Measurements from ENCODE around the gene PCDHGA8. TPM values are rescaled to one million over a fixed set of nuclear protein-coding genes. Genes with fewer than 3 reads are reported as not detected.

The PCDHGA8 gene
- polyA plus RNA-seq, 2 donors: 0.06 to 0.29 TPM

DNA sequence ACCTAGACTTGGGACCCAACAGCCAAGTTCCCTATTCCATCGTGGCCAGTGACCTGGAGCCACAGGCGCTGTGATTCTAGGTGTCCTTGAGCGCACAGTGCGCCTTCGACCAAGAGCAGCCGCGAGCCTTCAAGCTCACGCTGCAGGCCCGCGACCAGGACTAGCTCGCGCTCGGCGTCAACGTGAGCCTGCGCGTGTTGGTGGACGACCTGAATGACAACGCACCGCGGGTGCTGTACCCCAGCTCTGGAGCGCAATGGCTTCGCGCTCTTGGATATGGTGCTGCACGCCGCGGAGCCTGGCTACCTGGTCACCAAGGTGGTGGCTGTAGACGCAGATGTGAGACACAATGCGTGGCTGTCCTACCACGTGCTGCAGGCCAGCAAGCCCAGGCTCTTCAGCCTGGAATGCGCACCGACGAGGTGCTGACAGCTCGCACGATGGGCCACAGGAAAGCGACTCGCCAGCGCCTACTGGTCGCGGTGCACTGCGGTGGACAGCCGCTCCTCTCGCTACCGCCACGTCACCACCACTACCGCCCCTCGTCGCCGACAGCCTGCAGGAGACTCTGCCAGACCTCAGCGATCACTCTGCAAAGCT, 49.2 kb downstream of the PCDHGA8 start:
- 50 to 54% methylated on average over 50 of the region's 50 CpGs for WGBS, 2 donors
- no peak overlapping the region for H3K27ac ChIP-seq (ENCODE audit: low read depth in 2 of 2, low read length in 1 of 2)
- no peaks in the 10 kb centered on the region for H3K36me3 ChIP-seq (ENCODE audit: control insufficient read depth in 2 of 2, insufficient read depth in 2 of 2, low read length in 1 of 2)
- H3K27me3 ChIP-seq (ENCODE audit: control insufficient read depth in 1 of 2, insufficient read depth in 2 of 2, low read length in 2 of 2): no peaks in the 10 kb centered on the region
- H3K9me3 ChIP-seq (ENCODE audit: control insufficient read depth in 2 of 2, insufficient read depth in 1 of 2, low read depth in 1 of 2, low read length in 1 of 2): peaks cover 10 to 16% of the 10 kb centered on the region in 2 donors
- no peaks in the 10 kb centered on the region for H3K4me1 ChIP-seq (ENCODE audit: control insufficient read depth in 2 of 2, insufficient read depth in 2 of 2, low read length in 1 of 2)
- no peak overlapping the region for H3K4me3 ChIP-seq (ENCODE audit: low read depth in 1 of 2, low read length in 2 of 2)

Other genes starting within 250 kb of the PCDHGA8 start
- gene PCDHB6, start 242.6 kb upstream of the PCDHGA8 start, polyA plus RNA-seq: under 1 TPM; 0.06 to 0.09 TPM
- under 1 TPM; 0.02 to 0.14 TPM for gene PCDHB7, start 220.0 kb upstream of the PCDHGA8 start, polyA plus RNA-seq
- gene PCDHB8, start 214.8 kb upstream of the PCDHGA8 start, polyA plus RNA-seq: under 1 TPM; 0.04 TPM
- under 1 TPM; 0.08 to 0.16 TPM for gene PCDHB16, start 210.2 kb upstream of the PCDHGA8 start, polyA plus RNA-seq
- gene PCDHB9, start 205.5 kb upstream of the PCDHGA8 start, polyA plus RNA-seq: under 1 TPM; 0.16 to 0.18 TPM
- gene PCDHB10, start 200.3 kb upstream of the PCDHGA8 start, polyA plus RNA-seq: under 1 TPM; 0.10 to 0.44 TPM
- under 1 TPM; 0.16 to 0.47 TPM for gene PCDHB11, start 193.0 kb upstream of the PCDHGA8 start, polyA plus RNA-seq
- under 1 TPM; 0.08 to 0.15 TPM for gene PCDHB12, start 183.9 kb upstream of the PCDHGA8 start, polyA plus RNA-seq
- under 1 TPM; 0.29 to 0.33 TPM for gene PCDHB13, start 178.7 kb upstream of the PCDHGA8 start, polyA plus RNA-seq
- gene PCDHB14, start 169.3 kb upstream of the PCDHGA8 start, polyA plus RNA-seq: under 1 TPM; 0.67 to 0.88 TPM
- under 1 TPM; 0.37 to 0.80 TPM for gene PCDHB15, start 147.2 kb upstream of the PCDHGA8 start, polyA plus RNA-seq
- gene SLC25A2, start 88.6 kb upstream of the PCDHGA8 start, polyA plus RNA-seq: under 1 TPM; 0.05 to 0.29 TPM
- gene TAF7, start 71.8 kb upstream of the PCDHGA8 start, polyA plus RNA-seq: 10 to 100 TPM; 22.5 to 35.3 TPM
- under 1 TPM; 0.13 to 0.22 TPM for gene PCDHGA1, start 62.1 kb upstream of the PCDHGA8 start, polyA plus RNA-seq
- under 1 TPM; 0.14 to 0.27 TPM for gene PCDHGA2, start 53.9 kb upstream of the PCDHGA8 start, polyA plus RNA-seq
- under 1 TPM; 0.08 to 0.12 TPM for gene PCDHGA3, start 48.8 kb upstream of the PCDHGA8 start, polyA plus RNA-seq
- under 1 TPM; 0.19 to 0.39 TPM for gene PCDHGB1, start 42.5 kb upstream of the PCDHGA8 start, polyA plus RNA-seq
- gene PCDHGA4, start 37.6 kb upstream of the PCDHGA8 start, polyA plus RNA-seq: under 1 TPM; 0.11 to 0.12 TPM
- gene PCDHGB2, start 32.6 kb upstream of the PCDHGA8 start, polyA plus RNA-seq: under 1 TPM; 0.20 to 0.39 TPM
- gene PCDHGA5, start 28.5 kb upstream of the PCDHGA8 start, polyA plus RNA-seq: under 1 TPM; 0.14 to 0.28 TPM
- gene PCDHGB3, start 22.4 kb upstream of the PCDHGA8 start, polyA plus RNA-seq: under 1 TPM; 0.13 to 0.37 TPM
- under 1 TPM; 0.36 to 0.63 TPM for gene PCDHGA6, start 18.7 kb upstream of the PCDHGA8 start, polyA plus RNA-seq
- under 1 TPM; 0.24 to 0.53 TPM for gene PCDHGA7, start 9.9 kb upstream of the PCDHGA8 start, polyA plus RNA-seq
- under 1 TPM; 0.36 to 0.37 TPM for gene PCDHGB4, start 4.9 kb upstream of the PCDHGA8 start, polyA plus RNA-seq
- gene PCDHGB5, start 5.3 kb downstream of the PCDHGA8 start, polyA plus RNA-seq: 1 to 10 TPM; 1.0 to 1.7 TPM
- under 1 TPM; 0.54 to 0.83 TPM for gene PCDHGA9, start 10.1 kb downstream of the PCDHGA8 start, polyA plus RNA-seq
- gene PCDHGB6, start 15.4 kb downstream of the PCDHGA8 start, polyA plus RNA-seq: under 1 TPM; 0.60 to 0.92 TPM
- 1 to 10 TPM; 1.1 to 1.2 TPM for gene PCDHGA10, start 20.4 kb downstream of the PCDHGA8 start, polyA plus RNA-seq
- 1 to 10 TPM; 1.2 to 1.4 TPM for gene PCDHGB7, start 25.0 kb downstream of the PCDHGA8 start, polyA plus RNA-seq
- under 1 TPM; 0.44 to 0.75 TPM for gene PCDHGA11, start 28.4 kb downstream of the PCDHGA8 start, polyA plus RNA-seq
- gene PCDHGA12, start 37.9 kb downstream of the PCDHGA8 start, polyA plus RNA-seq: under 1 TPM; 0.34 to 0.65 TPM
- gene PCDHGC3, start 83.3 kb downstream of the PCDHGA8 start, polyA plus RNA-seq: 10 to 100 TPM; 25.8 to 32.1 TPM
- under 1 TPM; 0.05 to 0.45 TPM for gene PCDHGC4, start 92.4 kb downstream of the PCDHGA8 start, polyA plus RNA-seq
- gene PCDHGC5, start 96.4 kb downstream of the PCDHGA8 start, polyA plus RNA-seq: under 1 TPM; 0.05 to 0.43 TPM
- gene DIAPH1, start 226.4 kb downstream of the PCDHGA8 start, polyA plus RNA-seq: 10 to 100 TPM; 84.2 to 84.5 TPM
- gene HDAC3, start 244.2 kb downstream of the PCDHGA8 start, polyA plus RNA-seq: 10 to 100 TPM; 38.9 to 46.3 TPM
- gene RELL2, start 244.4 kb downstream of the PCDHGA8 start, polyA plus RNA-seq: 1 to 10 TPM; 6.3 to 6.7 TPM

All from esophagus (tissue), 2 donors.